Right hindlimb (tissue), 1 donor: Measurements from ENCODE around the gene SETD2.
"Not testable (repeated sequence)": the region's sequence is repeated elsewhere in the genome, so short reads cannot be mapped to it uniquely, and the experiment has no call there.

Experiments used
- DNase-seq: peaks from one replicate; pipeline ENCODE4 v3.0.0-alpha.2; 2018

Gene SETD2

GRCh38 chr3:47164007-47164881 is at the start of gene SETD2:
SETD2 (minus strand) TSS chr3:47164113; CDS start chr3:47163924, 189 bp downstream.
- DNase-seq: peak; percentile 96

- DNase-seq: no peak
These were observed 47.0 kb upstream of the SETD2 start for GRCh38 chr3:47210863-47211405.

- not testable (repeated sequence) for DNase-seq
These were observed 42.1 kb upstream of the SETD2 start for GRCh38 chr3:47206022-47206421.

- DNase-seq: no peak
These were observed 41.0 kb upstream of the SETD2 start for GRCh38 chr3:47204875-47205274.

DNA sequence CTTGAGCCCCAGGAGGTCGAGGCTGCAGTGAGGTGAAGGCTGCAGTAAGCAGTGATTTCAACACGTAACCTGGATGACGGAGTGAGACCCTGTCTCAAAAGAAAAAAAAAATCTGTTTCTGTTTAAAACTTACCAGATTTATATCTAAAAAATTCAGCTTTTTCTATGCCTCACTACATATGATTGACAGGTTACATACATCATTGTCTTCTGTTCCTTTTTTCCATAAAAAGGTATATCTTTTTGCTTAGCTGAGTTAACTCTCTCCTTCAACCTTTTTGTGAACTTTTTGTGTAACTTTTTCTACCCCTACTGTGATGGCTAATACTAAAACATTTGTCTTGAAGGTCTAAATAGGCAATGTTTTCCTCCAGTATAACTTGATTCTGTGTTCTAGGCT is 38.6 kb upstream of the SETD2 start:
- DNase-seq: no peak

DNA sequence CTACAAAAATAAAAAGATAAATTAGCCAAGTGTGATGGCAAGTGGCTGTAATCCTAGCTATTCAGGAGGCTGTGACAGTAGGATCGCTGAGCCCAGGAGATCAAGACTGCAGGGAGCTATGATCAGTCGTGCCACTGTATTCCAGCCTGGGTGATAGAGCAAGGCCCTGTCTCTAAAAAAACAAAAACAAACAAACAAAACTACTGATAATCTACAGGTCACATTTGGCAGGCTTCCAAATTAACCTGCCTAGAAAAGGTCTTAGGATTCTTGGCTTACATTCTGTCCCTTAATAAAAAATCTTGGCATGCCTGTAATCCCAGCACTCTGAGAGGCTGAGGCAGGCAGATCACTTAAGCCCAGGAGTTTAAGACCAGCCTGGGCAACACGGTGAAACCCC is 33.4 kb upstream of the SETD2 start:
- DNase-seq: no peak

DNA sequence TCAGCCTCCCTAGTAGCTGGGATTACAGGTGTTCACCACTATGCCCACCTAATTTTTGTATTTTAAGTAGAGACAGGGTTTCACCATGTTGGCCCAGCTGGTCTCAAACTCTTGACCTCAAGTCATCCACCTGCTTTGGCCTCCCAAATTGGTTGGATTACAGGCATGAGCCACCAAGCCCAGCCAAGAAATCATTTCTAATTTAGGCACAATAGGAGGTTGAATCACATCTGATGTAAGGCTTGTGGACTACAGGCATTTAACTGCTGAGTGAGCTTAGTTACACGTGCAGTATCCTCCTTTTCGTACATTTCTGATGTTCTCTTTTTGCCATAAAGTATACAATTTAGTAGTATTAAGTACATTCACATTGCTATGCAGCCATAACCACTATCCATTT is 31.1 kb upstream of the SETD2 start:
- no peak for DNase-seq

- DNase-seq: no peak
These were observed 30.3 kb upstream of the SETD2 start for GRCh38 chr3:47193871-47194859.

DNA sequence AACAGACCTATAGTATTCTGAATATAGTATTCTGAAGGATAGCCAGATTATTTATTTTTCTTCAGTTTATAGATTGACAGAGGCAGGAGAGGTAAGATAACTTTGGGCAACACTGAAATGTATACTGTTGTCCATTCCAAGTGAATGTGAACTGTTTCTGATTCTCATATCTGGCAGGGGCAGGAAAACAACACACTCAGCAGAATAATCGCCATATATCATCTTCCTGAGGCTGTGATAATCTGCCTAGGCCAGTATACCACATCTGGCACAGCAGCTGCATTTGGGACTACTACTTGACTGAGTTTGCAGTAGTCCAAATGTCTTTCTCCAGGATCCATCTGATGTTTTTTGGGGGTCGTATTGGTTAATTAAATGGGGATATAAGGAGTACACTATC is 22.4 kb upstream of the SETD2 start:
- DNase-seq: no peak

DNA sequence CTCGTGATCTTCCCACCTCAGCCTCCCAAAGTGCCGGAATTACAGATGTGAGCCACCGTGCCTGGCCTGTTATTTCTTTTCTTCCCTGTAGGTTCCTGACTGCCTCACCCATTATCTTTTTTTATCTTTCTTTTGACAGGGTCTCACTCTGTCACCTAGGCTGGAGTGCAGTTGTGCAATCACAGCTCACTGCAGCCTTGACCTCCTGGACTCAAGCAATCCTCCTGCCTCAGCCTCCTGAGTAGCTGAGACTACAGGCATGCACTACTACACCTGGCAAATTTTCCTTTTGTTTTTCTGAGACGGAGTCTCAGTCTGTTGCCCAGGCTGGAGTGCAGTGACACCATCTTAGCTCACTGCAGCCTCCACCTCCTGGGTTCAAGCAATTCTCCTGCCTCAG is 17.8 kb upstream of the SETD2 start:
- DNase-seq: not testable (repeated sequence)

DNA sequence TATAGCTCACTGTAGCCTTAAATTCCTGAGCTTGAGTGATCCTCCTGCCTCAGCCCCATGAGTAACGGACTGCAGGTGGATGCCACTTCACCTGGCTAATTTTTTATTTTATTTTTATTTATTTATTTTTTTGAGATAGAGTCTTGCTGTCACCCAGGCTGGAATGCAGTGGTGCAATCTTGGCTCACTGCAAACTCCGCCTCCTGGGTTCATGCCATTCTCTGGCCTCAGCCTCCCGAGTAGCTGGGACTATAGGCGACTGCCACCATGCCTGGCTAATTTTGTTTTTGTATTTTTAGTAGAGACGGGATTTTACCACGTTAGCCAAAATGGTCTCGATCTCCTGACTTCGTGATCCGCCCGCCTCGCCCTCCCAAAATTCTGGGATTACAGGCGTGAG is 16.1 kb upstream of the SETD2 start:
- DNase-seq: not testable (repeated sequence)

- no peak for DNase-seq
These were observed 12.7 kb upstream of the SETD2 start for GRCh38 chr3:47176582-47176981.

DNA sequence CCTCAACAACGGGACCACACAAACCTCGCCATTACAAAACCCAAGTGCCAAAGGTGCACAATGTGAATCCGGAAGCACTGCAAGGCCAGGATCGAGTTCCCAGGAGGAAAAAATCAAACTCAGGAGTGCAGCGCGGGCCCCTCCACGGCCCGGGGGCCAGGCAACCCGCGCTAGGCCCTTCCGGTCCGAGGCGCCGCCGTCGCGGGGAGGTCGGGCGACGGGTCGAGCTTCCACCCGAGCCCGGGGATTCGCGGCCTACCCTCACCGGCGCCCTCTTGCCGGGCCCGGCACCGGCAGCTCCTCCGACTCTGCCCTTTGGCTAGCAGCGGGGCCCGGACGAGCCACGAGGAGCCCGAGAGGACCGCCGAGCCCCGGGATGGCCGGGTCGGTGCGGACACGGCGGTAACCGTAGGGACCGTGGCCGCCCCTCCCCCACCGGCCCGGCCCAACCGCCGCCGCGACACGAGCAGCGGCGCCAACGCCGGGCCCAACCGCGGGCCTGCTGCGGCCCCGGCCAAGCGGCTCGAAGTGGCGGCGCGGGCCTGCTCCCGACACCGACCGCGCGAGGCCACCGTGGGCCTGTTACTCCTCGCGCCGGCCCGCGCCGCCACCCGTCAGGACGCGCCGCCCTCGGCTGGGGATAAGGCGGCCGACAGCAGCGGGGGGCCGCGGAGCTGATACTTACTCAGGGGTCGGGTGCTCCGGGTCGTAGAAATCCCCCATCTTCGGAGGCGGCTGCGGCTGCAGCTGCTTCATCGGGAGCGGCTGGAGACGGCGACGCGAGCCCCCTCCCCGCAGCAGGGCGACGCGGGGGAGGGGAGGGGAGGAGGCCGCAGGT is 525 bp downstream of the SETD2 start:
- DNase-seq: no peak

- DNase-seq: no peak
These were observed 1.2 kb downstream of the SETD2 start for GRCh38 chr3:47162697-47163168.

DNA sequence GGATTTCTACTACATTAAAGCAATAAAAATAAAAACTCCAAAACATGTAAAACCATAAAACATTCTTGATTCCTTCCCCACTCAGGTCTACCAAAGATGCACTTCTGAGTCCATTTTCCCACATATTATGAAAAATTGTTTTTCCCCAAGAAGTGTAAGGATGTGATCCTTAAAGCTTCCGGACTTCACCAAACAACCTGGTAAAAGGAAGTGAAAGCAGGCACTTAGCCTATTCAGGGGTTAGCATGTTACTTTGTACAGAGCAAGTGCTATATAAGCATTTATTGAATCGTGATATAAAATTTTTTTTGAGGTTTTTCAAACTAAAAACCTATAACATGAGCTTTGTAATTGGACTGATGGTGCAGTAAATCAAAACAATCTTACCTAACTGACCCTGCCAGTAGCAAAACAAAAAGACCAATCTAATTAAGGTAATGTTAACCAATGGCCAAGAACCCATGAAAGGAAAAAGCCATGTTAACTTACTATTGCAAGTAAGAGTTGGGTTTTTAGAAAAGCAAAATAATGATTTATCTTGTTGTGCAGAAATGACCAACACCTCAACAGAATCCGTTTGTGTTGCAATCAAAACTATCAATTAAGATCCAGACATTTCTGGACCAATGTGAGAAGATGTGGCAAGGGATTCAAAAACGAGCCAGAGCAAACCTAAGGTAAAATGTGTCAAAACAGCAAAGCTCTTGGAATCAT is 1.8 kb downstream of the SETD2 start:
- no peak for DNase-seq

DNA sequence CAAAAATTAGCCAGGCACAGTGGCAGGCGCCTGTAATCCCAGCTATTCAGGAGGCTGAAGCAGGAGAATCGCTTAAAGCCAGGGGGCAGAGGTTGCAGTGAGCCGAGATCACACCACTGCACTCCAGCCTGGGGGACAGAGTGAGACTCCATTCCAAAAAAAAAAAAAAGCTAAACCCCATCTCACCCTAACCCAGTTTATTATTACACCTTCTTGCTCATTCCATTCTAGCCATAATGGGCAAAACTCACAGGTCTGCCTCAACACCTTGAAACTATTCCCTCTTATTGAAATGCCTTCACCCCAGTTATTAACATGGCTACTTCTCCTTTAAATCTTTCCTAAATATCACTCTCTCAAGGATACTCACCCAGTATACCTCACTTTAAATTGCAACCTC is 4.1 kb downstream of the SETD2 start:
- DNase-seq: no peak

- no peak for DNase-seq
These were observed 5.7 kb downstream of the SETD2 start for GRCh38 chr3:47158208-47158607.

GRCh38 chr3:47156396-47156795 is 7.5 kb downstream of the SETD2 start:
- DNase-seq: no peak

- DNase-seq: no peak
These were observed 11.3 kb downstream of the SETD2 start for GRCh38 chr3:47152578-47152977.

DNA sequence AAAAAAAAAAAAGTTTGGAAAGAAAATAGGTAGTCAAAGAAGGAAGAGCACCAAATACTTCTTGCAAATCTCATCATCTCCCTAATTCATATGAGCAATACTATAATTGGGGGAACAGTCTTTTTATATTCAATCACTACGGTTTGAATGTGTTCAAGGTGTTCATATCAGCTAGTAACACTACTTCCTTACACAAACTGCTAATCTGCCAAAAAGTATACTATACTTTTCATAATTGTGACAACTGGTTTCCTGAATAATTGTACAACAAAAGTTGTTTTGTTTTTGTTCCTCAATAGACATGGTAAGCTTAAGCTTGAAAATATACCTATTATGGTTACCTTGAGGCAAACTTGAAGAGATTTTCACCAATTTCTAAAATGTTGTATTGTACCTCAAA is 12.1 kb downstream of the SETD2 start:
- no peak for DNase-seq

GRCh38 chr3:47149339-47149933 is 14.5 kb downstream of the SETD2 start:
- no peak for DNase-seq
